A549 (cell line): ENCODE results near the gene ZNF385D.

Source experiments
- BCL3 ChIP-seq: fragments of >200 bp; sonication (Bioruptor Twin); formaldehyde crosslinking; IDR thresholded peaks from 3 replicates; pipeline ENCODE4 v1.6.1; 2016
- BHLHE40 ChIP-seq: IDR thresholded peaks from 2 replicates; pipeline ENCODE4 v1.6.1; 2012; ENCODE audit warnings: low read depth, low read length, inconsistent platforms
- CHD4 ChIP-seq: fragments of 200-600 bp; sonication (generic); IDR thresholded peaks from 2 replicates; pipeline ENCODE4 v1.6.1; 2016; ENCODE audit warnings: antibody characterized with exemption, mild to moderate bottlenecking, borderline replicate concordance
- CTCF ChIP-seq: fragments of >200 bp; sonication (Bioruptor Twin); formaldehyde crosslinking; IDR thresholded peaks from 3 replicates; pipeline ENCODE4 v1.5.1; 2016
- EP300 ChIP-seq, 2 experiments: fragments of >200 bp; sonication (Bioruptor Twin); formaldehyde crosslinking; IDR thresholded peaks; 2 replicates in 1 of 2; 3 replicates in 1 of 2; pipeline ENCODE4 v1.6.1; 2016 to 2017
- HOXB5 ChIP-seq: fragments of 250-450 bp; sonication (Bioruptor Pico); IDR thresholded peaks from 2 replicates; pipeline ENCODE4 v1.5.0; 2020; ENCODE audit warnings: mild to moderate bottlenecking, moderate library complexity
- KDM1A ChIP-seq: fragments of 200-600 bp; sonication (generic); IDR thresholded peaks from 2 replicates; pipeline ENCODE4 v1.6.1; 2016; ENCODE audit warnings: low read depth, mild to moderate bottlenecking
- MAX ChIP-seq: IDR thresholded peaks from 2 replicates; pipeline ENCODE4 v1.6.1; 2012
- NR3C1 ChIP-seq: fragments of >200 bp; sonication (Bioruptor Twin); formaldehyde crosslinking; IDR thresholded peaks from 3 replicates; pipeline ENCODE4 v1.6.1; 2017
- PBX3 ChIP-seq: IDR thresholded peaks from 2 replicates; pipeline ENCODE4 v1.6.1; 2012
- PHF8 ChIP-seq: fragments of 200-600 bp; sonication (generic); IDR thresholded peaks from 2 replicates; pipeline ENCODE4 v1.6.1; 2016; ENCODE audit warnings: low read depth, mild to moderate bottlenecking, antibody characterized with exemption, moderate library complexity, borderline replicate concordance
- POLR2A ChIP-seq: IDR thresholded peaks from 2 replicates; pipeline ENCODE4 v1.6.1; 2012; ENCODE audit warnings: mild to moderate bottlenecking, low read length
- REST ChIP-seq: fragments of 200-600 bp; sonication (generic); IDR thresholded peaks from 2 replicates; pipeline ENCODE4 v1.6.1; 2016; ENCODE audit warnings: antibody characterized with exemption, mild to moderate bottlenecking, moderate library complexity
- SMC3 ChIP-seq: fragments of >200 bp; sonication (Bioruptor Twin); formaldehyde crosslinking; IDR thresholded peaks from 3 replicates; pipeline ENCODE4 v1.6.1; 2018; ENCODE audit warnings: inconsistent platforms

GRCh38 chr3:21573291-21573690, 177.7 kb downstream of the ZNF385D start:
- no peak for TF ChIP-seq POLR2A
- no peak for TF ChIP-seq CTCF
- no peak for TF ChIP-seq CHD4
- TF ChIP-seq MAX: no peak
- TF ChIP-seq PHF8: no peak
- no peak for TF ChIP-seq BCL3
- no peak for TF ChIP-seq EP300 (IDR thresholded peaks at IDR 0.05)
- TF ChIP-seq HOXB5 (CRISPR knock-in tag): no peak
- TF ChIP-seq BHLHE40: no peak
- no peak for TF ChIP-seq PBX3
- no peak for TF ChIP-seq KDM1A
- no peak for TF ChIP-seq NR3C1
- no peak for TF ChIP-seq SMC3
- TF ChIP-seq REST: no peak
